Left lung (tissue), 10 donors: ENCODE measurements around the gene SPRR3. TPM values are rescaled to one million over a fixed set of nuclear protein-coding genes. Genes with fewer than 3 reads are reported as not detected.
"Not testable (repeated sequence)": the region's sequence is repeated elsewhere in the genome, so short reads cannot be mapped to it uniquely, and the experiment has no call there.

Experiments used
- ATAC-seq: fragments of 200-7000 bp; cut with Tn5 transposase; one replicate; pipeline ENCODE4 v1.9.1; 2020; ENCODE audit warnings: moderate library complexity
- DNase-seq, 4 donors: peaks; one replicate each; pipeline ENCODE4 v3.0.0-alpha.2; 2013 to 2020
- H3K27ac ChIP-seq, 2 donors: fragments of 200-600 bp; sonication (generic) in 1 of 2; one replicate each; pipeline versions ENCODE4 v1.5.0 to v1.8.0; 2020 to 2021
- H3K27me3 ChIP-seq, 2 donors: fragments of 200-600 bp; sonication (generic) in 1 of 2; one replicate each; pipeline versions ENCODE4 v1.5.0 to v1.8.0; 2020 to 2021
- H3K36me3 ChIP-seq, 2 donors: fragments of 200-600 bp; sonication (generic) in 1 of 2; one replicate each; pipeline versions ENCODE4 v1.5.0 to v1.8.0; 2020 to 2021
- H3K4me1 ChIP-seq, 2 donors: fragments of 200-600 bp; one replicate each; pipeline ENCODE4 v1.8.0; 2021
- H3K4me3 ChIP-seq, 2 donors: fragments of 200-600 bp; sonication (generic) in 1 of 2; one replicate each; pipeline versions ENCODE4 v1.5.0 to v1.8.0; 2020 to 2021; ENCODE audit warnings: mild to moderate bottlenecking in 1 of 2
- H3K9me3 ChIP-seq, 2 donors: fragments of 200-600 bp; sonication (generic) in 1 of 2; one replicate each; pipeline versions ENCODE4 v1.5.0 to v1.8.0; 2020 to 2021
- intact Hi-C, 2 donors: fragments of 100-400 bp; cut with DNase I; formaldehyde crosslinking; loops; one replicate each; pipeline versions ENCODE4 v1.11.2 to v1.14.2; 2022
- polyA plus RNA-seq, 6 donors: library from polyadenylated mRNA; unstranded; fragments of 120-200 nt; gene quantifications; one replicate each; pipeline ENCODE4 v1.2.1, GENCODE V29; 2013; ENCODE audit not compliant: insufficient read length in 6 of 6
- total RNA-seq, 2 donors: library from RNA; stranded (reverse); fragmentation: NEBNext Ultra II Directional; extraction: Animal tissue kit (Norgen Biotek cat#: 25700); gene quantifications; one replicate each; pipeline ENCODE4 v1.2.1, GENCODE V29; 2021
- TF ChIP-seq, protein P1 (sequence below), 2 donors: fragments of 200-600 bp; sonication (generic) in 1 of 2; IDR thresholded peaks; one replicate each; pipeline versions ENCODE4 v1.5.0 to v1.8.0; 2021; ENCODE audit warnings: antibody characterized with exemption in 2 of 2
- donor health status: DM: no; HTN: yes; CAD: no.
- donor health status: DM: no; HTN: no; CAD: no.

The SPRR3 gene
- total and polyA plus RNA-seq, 8 donors: 0.24 to 0.55 (median 0.29) TPM; not detected in 4

GRCh38 chr1:153000294-153000693 is 1.3 kb upstream of the SPRR3 start:
- Histone ChIP-seq H3K27me3 (no peaks in the 10 kb centered on the region), H3K4me3 (no peak overlapping the region), H3K27ac (no peak overlapping the region), H3K36me3 (no peaks in the 10 kb centered on the region), H3K4me1 (no peaks in the 10 kb centered on the region), H3K9me3 (no peaks in the 10 kb centered on the region)
- intact Hi-C loops: no loop called here
- TF ChIP-seq, protein P1, sequence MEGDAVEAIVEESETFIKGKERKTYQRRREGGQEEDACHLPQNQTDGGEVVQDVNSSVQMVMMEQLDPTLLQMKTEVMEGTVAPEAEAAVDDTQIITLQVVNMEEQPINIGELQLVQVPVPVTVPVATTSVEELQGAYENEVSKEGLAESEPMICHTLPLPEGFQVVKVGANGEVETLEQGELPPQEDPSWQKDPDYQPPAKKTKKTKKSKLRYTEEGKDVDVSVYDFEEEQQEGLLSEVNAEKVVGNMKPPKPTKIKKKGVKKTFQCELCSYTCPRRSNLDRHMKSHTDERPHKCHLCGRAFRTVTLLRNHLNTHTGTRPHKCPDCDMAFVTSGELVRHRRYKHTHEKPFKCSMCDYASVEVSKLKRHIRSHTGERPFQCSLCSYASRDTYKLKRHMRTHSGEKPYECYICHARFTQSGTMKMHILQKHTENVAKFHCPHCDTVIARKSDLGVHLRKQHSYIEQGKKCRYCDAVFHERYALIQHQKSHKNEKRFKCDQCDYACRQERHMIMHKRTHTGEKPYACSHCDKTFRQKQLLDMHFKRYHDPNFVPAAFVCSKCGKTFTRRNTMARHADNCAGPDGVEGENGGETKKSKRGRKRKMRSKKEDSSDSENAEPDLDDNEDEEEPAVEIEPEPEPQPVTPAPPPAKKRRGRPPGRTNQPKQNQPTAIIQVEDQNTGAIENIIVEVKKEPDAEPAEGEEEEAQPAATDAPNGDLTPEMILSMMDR (IDR thresholded peaks at IDR 0.05): no peak
- DNase-seq: no peak
- no peak for ATAC-seq

DNA sequence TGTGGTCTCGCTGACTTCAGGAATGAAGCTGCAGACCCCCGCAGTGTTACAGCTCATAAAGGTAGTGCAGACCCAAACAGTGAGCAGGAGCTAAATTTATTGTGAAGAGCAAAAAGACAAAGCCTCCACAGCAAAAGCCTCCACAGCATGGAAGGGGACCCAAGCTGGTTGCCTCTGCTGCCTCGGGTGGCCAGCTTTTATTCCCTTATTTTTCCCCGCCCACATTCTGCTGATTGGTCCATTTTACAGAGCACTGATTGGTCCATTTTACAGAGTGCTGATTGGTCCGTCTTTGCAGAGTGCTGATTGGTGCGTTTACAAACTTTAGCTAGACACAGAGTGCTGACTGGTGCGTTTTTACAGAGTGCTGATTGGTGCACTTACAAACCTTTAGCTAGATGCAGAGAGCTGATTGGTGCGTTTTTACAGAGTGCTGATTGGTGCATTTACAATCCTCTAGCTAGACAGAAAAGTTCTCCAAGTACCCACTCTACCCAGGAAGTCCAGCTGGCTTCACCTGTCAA is 9.7 kb downstream of the SPRR3 start:
- H3K27me3 ChIP-seq, H3K36me3 ChIP-seq, H3K4me3 ChIP-seq, H3K9me3 ChIP-seq, ATAC-seq, intact Hi-C loops, H3K27ac ChIP-seq, DNase-seq, H3K4me1 ChIP-seq: not testable (repeated sequence)

GRCh38 chr1:153021829-153022228 is 20.3 kb downstream of the SPRR3 start:
- DNase-seq, H3K36me3 ChIP-seq, H3K9me3 ChIP-seq, H3K27ac ChIP-seq, intact Hi-C loops, ATAC-seq, H3K4me3 ChIP-seq, H3K27me3 ChIP-seq, H3K4me1 ChIP-seq: not testable (repeated sequence)

GRCh38 chr1:153022340-153022739 is 20.8 kb downstream of the SPRR3 start:
- DNase-seq, H3K4me1 ChIP-seq, H3K36me3 ChIP-seq, H3K9me3 ChIP-seq, H3K27me3 ChIP-seq, H3K27ac ChIP-seq, intact Hi-C loops, H3K4me3 ChIP-seq, ATAC-seq: not testable (repeated sequence)

GRCh38 chr1:153023109-153023508 is 21.6 kb downstream of the SPRR3 start:
- intact Hi-C loops: no loop called here
- Histone ChIP-seq H3K27ac (no peak overlapping the region), H3K4me1 (no peaks in the 10 kb centered on the region), H3K4me3 (no peak overlapping the region), H3K9me3 (no peaks in the 10 kb centered on the region), H3K27me3 (no peaks in the 10 kb centered on the region), H3K36me3 (no peaks in the 10 kb centered on the region)
- TF ChIP-seq, protein P1 (IDR thresholded peaks at IDR 0.05): no peak
- DNase-seq: no peak
- ATAC-seq: no peak

- intact Hi-C loops: no loop called here
- ATAC-seq: no peak
- no peak for DNase-seq
- Histone ChIP-seq H3K4me3 (no peak overlapping the region), H3K9me3 (no peaks in the 10 kb centered on the region), H3K4me1 (no peaks in the 10 kb centered on the region), H3K27ac (no peak overlapping the region), H3K27me3 (no peaks in the 10 kb centered on the region), H3K36me3 (no peaks in the 10 kb centered on the region)
- TF ChIP-seq, protein P1 (IDR thresholded peaks at IDR 0.05): no peak
These were observed 22.9 kb downstream of the SPRR3 start for GRCh38 chr1:153024413-153024812.

DNA sequence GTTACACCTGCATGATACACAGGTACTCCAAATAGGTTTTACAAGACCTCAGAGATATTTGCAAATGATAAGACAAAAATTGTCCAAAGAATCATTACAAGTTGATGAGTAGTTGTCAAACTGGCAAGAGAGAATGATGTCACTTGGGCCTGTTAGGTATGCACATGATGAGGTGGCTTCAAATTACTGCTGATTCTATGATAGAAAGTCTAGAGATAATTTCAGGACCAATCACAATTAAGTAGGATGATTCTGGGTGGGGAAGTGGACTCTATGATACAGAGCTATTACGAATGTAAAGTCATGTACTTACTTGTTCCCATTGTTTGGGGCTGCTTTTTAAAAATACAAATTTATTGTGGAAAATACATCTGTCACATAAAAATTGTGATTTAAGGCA is 24.2 kb downstream of the SPRR3 start:
- ATAC-seq: no peak
- no peak for DNase-seq
- Histone ChIP-seq H3K9me3 (no peaks in the 10 kb centered on the region), H3K27me3 (no peaks in the 10 kb centered on the region), H3K27ac (no peak overlapping the region), H3K4me3 (no peak overlapping the region), H3K4me1 (no peaks in the 10 kb centered on the region), H3K36me3 (no peaks in the 10 kb centered on the region)
- intact Hi-C loops: no loop called here
- TF ChIP-seq, protein P1 (IDR thresholded peaks at IDR 0.05): no peak
